ENCODE data around the gene SLC19A1. TPM values are rescaled to one million over a fixed set of nuclear protein-coding genes. Genes with fewer than 3 reads are reported as not detected.

Gene SLC19A1
- total RNA-seq, 4 donors from 2014 or later = 6.5 to 18.3 (median 8.1) TPM

- TF ChIP-seq CTCF (IDR thresholded peaks at IDR 0.05; ENCODE audit: low read depth) = no peak
These were observed 23.5 kb downstream of the SLC19A1 start for GRCh38 chr21:45518742-45519141.

- no peak for TF ChIP-seq CTCF (IDR thresholded peaks at IDR 0.05; ENCODE audit: low read depth)
These were observed 24.8 kb downstream of the SLC19A1 start for GRCh38 chr21:45517249-45518065.

GRCh38 chr21:45516671-45517151 is 25.5 kb downstream of the SLC19A1 start:
- TF ChIP-seq CTCF (IDR thresholded peaks at IDR 0.05; ENCODE audit: low read depth) = no peak

- no peak for TF ChIP-seq CTCF (IDR thresholded peaks at IDR 0.05; ENCODE audit: low read depth)
These were observed 26.1 kb downstream of the SLC19A1 start for GRCh38 chr21:45516071-45516670.

- TF ChIP-seq CTCF (IDR thresholded peaks at IDR 0.05; ENCODE audit: low read depth) = no peak
These were observed 26.8 kb downstream of the SLC19A1 start for GRCh38 chr21:45515241-45516061.

- TF ChIP-seq CTCF (IDR thresholded peaks at IDR 0.05; ENCODE audit: low read depth) = no peak
These were observed 27.8 kb downstream of the SLC19A1 start for GRCh38 chr21:45514311-45515021.

All from subcutaneous adipose tissue (tissue), 4 donors.